Kidney tubule cell (primary cell): Measurements from ENCODE around the gene ZBP1.

Source experiments
- DNase-seq: peaks from one replicate; pipeline ENCODE4 v3.0.0-alpha.2; 2018; ENCODE audit warnings: low spot score

Gene ZBP1, protein sequence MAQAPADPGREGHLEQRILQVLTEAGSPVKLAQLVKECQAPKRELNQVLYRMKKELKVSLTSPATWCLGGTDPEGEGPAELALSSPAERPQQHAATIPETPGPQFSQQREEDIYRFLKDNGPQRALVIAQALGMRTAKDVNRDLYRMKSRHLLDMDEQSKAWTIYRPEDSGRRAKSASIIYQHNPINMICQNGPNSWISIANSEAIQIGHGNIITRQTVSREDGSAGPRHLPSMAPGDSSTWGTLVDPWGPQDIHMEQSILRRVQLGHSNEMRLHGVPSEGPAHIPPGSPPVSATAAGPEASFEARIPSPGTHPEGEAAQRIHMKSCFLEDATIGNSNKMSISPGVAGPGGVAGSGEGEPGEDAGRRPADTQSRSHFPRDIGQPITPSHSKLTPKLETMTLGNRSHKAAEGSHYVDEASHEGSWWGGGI

DNA sequence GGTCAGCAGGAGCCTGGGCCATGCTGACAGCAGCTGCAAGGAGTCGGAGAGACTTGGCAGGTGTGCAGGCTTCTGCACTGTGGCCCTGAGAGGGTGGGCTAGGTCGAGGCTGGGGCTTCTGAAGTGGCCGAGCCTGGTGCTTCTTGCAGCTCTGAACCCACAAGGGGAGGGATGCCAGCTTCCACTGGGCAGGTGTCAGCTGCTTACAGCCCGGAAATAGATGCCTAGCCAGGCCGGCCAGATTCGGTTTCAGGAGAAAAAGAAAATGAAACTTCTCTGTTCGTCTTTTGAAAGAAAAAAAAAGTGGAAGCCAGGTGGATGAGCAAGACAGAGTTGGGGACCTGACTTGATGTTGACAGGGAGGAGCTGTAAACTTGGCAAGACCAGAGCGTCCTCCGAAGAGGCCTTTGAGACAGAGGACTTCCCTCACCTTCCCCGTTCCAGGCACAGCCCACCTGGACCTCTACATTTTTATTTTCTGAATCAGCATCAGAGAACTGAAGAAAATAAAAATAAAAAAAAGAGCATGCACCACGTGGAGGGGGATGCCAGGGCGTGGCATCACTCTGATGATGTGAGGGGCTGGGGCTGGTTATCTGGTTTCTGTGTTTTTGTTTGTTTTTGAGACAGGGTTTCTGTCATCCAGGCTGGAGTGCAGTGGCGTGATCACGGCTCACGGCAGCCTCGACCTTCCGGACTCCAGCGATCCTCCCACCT, at the start of gene ZBP1:
TSS of gene ZBP1 (minus strand) at position 153 of the 717 bp plus-strand sequence. CDS start at position 22, 131 bp downstream.
- peak; percentile 50 for DNase-seq

- no peak for DNase-seq
Measured at GRCh38 chr20:57669632-57670031, 49.4 kb upstream of the ZBP1 start.

- DNase-seq, result no peak
Measured at GRCh38 chr20:57667924-57668782, 47.9 kb upstream of the ZBP1 start.

DNA sequence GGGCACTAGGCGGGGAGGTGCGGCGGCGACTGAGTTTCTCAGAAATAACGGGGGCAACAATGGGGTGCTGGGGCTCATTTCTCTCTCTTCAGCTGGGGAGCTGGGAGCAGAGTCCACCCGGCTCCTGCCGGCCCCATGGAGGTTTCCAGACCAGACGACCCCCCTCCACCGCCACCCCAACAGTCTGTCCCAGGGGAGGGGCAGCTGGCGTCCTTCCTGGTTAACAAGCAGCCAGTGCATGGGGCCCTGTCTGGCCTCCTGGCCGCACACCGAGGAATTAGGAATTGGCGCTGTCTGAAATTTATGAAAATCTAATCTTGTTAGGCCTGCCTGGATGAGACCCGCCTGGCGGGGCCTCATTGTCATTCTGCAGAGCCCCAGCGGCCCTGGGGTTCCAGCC, 47.2 kb upstream of the ZBP1 start:
- no peak for DNase-seq

DNA sequence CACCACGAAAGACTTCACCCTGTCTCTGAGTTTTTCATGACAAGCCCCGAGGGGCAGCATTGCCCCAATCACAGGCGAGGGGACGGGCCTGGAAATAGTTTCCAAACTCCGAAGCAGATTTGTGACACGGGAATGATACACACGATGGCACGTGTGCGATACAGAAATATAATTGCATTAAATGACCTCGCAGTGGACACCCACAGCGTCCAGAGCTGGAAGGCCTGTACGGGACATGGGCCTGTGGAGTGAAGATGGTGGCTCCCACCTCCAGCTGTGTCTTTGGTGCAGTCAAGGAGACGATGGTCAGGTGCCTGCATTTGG, 46.6 kb upstream of the ZBP1 start:
- no peak for DNase-seq

DNA sequence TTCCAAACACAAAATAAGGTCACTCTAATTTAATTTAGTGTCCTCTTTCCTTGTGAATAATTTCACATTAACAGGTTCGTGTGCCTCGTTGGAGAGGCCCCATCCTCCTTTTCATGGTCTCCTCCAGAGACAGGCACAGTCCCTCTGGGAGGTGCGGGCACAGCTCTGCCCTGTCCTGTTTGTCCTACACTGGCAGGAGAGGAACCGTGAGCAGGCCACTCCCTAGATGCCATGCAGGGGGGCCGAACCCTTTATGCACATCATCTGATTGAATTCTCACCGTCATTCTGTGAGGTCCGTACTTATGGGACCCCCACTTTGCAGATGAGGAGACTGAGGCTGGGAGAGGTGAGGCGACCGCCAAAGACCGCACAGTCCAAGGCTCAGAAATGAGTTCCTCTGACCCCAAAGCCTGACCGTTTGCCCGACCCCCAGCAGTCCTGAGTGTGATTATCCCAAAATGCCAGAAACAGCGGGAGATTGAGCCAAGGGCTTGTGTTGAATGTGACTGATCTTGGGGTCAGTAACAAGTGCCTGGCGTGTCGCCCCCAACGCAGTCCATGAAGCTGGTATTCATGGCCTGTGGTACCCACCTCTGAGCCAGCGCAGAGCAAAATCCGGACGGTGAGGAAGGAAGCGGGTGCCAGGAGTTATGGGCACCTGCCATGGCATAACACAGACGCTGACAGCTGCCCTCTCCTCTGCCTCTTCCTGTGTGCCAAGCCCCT, 46.0 kb upstream of the ZBP1 start:
- no peak for DNase-seq

GRCh38 chr20:57665589-57665971, 45.4 kb upstream of the ZBP1 start:
- no peak for DNase-seq

GRCh38 chr20:57664924-57665588, 44.8 kb upstream of the ZBP1 start:
- no peak for DNase-seq

DNA sequence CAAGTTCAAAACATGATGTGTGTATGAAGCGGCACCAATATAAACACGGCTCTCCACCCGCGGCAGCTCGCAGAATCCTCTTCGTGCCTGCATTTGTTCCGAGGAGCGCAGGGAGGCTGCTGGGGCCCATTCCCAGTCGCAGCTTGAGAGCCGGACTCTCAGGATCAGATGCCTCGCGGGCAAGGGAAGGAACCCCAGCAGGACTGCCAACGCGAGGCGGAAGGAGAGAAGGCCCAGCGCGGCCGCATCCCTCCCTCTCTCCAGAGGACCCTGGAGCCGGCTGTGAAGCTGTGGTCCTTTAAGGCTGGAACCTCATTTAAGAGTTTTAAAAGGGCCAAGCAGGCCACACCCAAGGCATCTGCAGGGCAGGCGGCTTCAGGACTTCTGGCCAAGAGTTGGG, 44.2 kb upstream of the ZBP1 start:
- DNase-seq, result no peak

DNA sequence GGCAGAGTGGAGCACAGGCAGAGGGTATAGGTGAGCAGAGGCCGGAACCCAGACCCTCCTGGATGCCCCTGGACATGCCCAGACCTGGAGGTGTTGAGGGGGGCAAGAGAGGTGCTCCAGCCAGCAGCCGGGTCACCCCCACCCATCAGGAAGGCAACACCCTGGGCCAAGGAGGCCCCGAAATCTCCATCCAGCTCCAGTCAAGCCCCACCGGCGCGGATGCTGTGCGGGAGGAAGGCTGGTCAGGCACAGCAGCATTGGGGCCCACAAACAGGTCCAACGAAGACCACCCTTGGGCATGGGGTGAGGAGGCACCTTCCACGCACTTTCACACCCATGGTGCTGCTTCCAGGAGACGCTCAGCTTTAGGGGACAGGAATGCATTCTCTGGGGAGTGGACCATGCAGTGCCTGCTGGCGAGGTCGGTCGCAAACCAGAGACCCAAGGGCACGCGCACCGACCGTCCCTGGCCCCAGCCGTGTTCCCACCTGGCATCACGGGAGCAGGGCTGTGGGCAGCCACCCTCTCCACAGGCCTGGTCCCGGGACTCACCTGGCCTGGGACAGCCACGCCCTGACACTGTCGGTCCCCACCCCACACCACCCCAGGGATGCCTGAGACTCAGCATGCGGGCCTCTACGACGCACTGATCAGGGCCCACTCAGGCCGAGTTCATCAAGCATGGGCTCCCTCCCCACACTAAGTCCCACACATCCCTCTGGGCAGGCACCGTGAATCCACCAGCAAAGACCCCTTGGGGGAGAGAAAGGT, 43.6 kb upstream of the ZBP1 start:
- no peak for DNase-seq

- DNase-seq, result no peak
Measured at GRCh38 chr20:57663241-57663640, 43.0 kb upstream of the ZBP1 start.

GRCh38 chr20:57662456-57663240, 42.4 kb upstream of the ZBP1 start:
- no peak for DNase-seq

- DNase-seq, result no peak
Measured at GRCh38 chr20:57661746-57662455, 41.7 kb upstream of the ZBP1 start.

DNA sequence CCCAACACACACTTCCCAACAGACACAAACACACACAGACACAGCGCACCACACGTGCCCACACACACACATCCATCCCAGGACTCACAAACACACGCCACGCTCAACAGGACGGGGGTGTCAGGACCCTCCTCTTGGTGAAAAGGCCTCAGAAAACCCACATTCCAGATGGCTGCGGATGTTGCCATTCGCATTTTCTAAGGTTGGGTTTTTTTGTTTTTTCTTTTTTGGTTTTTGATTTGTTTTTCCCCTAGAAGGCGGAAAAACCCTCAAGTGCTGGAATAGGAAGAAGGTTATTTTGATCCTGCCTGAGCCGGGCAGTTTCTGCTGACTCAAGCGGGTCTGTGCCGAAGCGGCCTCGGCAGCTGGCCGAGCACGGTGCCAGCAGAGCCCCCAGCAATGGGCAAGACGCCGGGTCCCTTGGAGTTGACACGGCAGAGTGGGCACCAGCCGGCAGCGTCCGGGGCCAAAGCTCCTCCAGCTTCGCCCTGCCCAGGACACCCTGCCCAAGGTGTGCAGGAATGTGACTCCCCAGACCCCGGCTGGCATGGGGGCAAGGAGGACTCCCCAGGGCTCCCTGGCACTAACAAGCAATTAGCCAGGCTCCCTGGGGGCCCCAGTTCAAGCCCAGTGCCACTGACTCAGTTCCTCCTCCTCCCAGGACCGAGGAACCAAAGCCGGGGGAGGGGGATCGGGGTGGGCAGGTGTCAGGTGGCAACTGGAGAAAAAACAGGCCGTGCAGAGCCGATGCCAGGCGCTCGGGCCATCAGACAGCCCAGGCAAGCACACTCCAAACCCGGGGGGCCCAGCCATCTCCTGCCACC, 40.9 kb upstream of the ZBP1 start:
- DNase-seq, result no peak

DNA sequence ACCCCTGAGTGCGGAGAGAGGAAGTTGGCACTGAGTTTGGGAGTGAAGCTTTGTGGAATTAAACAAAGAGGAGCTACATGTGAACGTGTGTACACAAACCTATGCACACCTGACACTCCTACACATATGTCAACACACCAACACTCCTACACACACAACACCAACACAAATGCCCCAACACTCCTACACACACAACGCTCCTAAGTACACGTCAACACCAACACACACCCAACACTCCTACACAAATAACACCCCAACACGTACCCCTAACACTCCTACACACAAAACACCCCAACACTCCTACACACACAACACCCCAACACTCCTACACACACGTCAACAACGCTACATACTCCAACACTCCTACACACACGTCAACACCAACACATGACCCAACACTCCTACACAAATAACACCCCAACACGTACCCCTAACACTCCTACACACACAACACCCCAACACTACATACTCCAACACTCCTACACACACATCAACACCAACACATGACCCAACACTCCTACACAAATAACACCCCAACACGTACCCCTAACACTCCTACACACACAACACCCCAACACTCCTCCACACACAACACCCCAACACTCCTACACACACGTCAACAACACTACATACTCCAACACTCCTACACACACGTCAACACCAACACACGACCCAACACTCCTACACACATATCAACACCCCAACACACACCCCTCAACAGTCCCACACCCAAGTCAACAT, 40.1 kb upstream of the ZBP1 start:
- DNase-seq, result no peak

GRCh38 chr20:57659517-57660180, 39.4 kb upstream of the ZBP1 start:
- DNase-seq, result no peak
